Measurements from ENCODE around the gene SLC39A3.

The SLC39A3 gene

DNA sequence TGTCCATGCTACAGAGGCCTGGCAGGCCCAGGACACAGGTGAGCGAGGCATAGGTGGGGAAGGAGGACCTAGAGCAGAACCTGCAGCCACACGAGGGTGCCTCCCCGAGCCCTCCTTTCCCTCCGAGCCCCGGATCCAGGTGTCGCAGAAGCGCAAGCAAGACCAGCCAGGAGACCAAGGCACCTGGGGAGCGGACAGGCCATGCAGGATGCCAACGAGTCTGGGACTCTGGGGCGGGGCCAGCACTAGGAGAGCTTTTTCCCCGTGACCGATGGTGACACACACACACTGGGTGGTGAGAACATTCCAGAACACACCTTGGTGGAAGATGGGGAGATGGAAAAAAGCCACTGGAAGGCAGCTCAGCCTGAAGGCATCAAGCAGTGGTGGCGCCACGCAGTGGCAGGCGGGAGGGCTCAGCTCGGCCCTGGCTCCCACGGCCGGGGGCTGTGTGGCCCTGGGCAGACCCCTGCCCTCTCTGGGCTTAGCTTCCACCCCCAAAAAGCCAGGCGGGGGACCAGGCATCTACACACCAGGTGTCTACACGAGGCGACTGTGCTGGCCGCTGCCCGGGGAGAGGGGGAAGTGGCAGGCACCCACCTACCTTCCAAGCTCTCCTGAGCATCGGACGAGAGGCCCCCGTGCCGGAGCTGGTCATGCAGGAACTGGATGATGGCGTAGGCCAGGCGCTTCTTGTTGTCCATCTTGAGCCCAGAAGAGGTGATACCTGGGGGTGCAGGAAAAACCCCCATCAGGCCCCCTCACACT, 28.7 kb upstream of the SLC39A3 start:
- no peak for DNase-seq

DNA sequence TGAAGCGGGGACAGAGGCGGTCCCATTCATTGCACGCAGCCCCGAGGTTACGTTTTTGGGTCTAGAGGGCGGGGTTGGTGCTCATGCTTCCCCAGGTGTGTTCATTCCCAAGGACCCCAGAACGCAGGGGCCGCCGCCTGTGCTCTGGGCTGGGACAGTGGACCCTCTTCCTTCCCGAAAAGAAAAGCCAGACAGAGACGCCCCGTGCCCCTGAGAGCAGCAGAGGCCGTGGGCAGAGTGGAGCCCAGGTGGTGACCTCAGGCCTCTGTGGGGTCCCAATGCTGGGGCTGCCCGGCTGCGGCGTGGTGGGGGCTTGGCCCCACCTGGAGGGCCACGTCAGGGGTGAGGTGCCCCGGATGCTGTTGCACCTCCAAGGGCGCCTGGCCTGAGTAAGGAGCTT, 27.9 kb upstream of the SLC39A3 start:
- no peak for DNase-seq

DNA sequence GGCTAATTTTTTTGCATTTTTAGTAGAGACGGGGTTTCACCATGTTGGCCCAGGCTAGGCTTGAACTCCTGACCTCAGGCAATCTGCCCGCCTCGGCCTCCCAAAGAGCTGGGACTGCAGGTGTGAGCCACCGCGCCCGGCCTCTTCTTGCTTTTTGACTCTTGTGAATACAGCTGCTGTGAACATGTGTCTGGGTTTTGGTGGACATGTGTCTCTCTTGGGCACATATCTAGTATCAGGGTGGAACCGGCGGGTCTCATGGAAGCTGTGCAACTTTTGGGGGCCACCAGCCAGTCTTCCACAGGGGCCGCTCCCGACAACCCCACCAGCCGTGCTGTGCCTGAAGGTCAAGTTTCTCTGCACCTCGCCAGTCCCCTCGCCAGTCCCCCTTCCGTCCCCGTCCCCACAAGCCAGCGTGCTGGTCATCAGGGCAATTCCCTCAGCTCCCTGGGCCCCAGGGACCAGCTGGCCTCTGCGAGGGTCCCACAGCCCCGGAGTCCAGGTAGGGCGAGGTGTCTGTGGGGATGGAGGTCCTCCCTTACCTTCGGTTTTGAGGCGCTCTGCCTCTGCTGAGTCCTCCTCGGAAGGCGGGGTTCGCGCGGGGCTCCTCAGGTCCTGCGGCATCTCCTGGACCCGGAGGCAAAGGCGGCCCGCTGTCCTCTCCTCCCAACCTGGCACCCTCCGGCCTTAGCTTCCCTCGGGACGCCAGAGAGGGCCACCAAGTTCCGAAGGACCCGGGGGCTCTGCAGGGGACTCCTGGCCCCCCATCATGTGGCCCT, 27.0 kb upstream of the SLC39A3 start:
- no peak for DNase-seq

DNA sequence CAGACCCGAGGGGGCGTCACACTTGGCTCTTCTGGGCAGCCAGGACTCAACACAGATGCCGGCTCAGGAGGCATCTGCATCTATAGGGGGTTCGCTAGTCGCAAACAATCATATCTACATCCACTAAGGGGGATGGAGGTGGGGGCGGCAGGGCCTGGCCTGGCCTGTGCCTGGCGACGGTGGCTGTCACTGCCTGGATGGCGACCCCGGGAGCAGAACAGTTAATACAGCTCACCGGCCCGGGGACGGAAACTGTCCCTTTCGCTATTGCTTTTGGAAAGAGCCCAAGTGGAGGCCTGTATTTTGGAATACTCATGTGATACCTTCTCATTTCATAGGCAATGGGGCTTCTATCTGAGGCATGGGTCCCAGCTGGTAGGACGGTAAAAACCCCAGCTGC, 25.6 kb upstream of the SLC39A3 start:
- no peak for DNase-seq

DNA sequence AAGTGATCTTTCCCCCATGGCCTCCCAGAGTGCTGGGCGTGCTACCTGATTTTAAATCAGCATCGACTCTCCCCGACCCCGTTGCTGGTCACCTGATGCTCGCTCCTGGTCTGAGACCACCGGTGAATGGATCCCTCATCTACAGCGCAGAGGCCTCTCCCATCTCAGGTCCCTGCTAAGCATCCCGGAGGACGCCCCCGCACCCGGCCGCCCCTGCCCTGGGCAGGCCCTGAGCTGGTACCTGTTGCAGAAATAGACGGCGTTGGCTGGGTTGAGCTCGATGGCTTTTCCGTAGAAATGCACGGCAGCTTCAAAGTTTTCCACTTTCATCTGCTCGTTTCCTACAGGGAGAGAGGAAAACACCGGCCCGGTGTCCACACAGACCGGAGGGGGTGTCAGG, 25.1 kb upstream of the SLC39A3 start:
- DNase-seq: no peak

DNA sequence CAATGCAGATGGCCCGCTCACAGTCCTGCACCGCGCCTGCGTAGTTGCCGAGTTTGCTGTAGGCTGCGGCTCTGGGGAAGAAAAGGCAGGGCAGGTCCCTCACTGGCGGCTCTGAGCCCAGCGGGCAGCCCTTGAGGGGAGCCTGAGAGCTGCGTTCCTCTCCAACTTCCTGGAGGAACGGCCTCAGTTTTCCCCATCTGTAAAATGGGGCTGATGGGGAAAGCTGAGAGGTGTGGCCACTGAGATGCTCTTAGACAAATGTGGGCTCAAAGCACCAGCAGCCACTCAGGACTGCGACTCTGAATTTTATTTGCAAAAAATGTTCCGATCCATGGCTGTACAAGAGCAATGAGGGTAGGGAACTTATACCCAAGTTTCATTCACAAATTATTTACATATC, 23.9 kb upstream of the SLC39A3 start:
- no peak for DNase-seq

DNA sequence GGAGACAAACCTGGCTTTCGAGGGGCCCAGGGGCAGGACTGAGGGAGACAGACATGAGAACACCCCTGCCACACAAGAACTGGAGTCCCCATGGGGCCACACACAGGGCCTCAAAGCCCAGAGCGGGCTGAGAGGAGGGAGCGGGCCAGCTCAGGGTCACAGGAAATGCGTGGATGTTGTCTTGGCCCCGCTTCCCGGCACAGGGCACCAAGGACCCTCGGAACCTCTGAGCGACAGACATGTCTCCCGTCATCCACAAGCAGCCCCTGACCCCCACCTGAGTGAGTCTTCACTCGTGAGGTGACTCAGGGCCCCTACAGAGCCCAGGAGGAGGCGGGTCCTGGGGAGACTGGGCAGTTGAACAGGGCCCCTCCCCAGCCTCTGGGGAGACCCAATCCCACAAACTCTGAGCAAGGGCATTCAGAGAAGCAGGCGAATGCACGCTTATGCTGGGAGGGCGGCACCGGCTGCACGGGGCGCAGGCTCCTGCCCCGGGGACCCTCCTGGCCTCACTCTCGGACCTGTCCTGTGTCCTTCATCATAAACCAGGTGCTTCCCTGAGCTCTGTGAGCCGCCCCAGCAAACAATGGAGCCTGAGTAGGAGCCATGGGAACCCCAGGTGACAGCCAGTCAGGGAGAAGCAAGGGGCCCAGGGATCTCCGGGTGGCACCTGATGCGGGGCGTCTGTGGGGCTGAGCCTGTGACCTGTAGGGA, 23.1 kb upstream of the SLC39A3 start:
- no peak for DNase-seq

DNA sequence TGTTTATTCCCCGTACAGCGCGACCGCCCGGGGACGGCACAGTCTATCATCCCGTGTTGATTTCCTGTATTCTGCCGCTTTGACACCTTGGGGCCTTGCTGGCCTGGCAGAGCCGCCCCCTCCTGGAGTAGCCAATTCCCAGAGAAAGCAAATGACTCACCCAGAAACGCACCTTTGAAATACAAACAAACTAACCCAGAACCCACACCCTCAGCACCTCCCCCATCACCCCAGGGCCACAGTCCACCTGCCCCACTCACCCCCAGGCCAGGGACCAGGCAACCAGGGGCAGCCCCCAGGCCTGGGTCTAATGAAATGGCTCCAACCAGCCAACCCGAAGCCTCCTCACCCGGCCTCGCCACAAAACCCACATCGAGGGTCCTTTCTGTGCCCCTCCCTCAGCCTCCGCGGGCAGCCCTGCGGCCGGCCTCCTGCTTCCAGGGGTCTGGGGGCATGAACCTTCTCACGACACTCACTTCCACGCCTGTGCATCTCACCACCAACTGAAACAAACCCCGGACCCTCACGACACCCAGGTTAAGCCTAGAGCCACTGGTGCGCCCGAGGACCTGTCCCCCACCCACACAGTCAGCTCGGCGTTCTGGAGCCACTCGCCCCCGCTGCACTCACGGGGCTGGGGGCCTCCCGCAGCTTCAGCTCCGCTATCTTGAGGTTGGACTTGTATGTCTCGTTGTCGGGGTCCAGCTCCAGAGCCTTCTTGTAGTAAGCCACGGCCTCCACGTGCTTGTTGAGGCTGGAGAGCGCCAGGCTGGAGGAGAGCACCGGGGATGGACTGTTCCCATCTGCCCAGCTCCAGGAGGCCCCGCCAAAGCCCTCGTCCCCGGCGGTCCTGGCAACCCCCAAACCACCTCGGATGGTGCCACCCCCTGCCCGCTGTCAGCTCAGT, 22.3 kb upstream of the SLC39A3 start:
- no peak for DNase-seq

DNA sequence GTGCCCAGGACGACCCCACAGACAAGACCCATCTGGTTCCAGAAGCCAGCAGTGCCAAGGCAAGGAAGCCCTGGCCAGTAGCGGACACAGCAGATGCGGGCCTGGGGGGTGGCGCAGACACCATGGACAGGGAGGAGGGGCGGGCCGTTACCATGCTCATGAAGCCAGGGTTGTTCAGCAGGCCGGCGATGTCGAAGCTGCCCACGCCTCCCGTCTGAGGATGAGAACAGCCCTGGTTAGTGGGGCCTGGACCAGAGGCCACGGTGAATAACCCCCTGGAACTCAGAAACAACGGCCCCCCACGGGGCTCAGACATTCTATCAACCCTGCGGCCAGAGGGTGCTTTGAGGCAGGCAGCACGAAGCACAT, 21.5 kb upstream of the SLC39A3 start:
- no peak for DNase-seq

DNA sequence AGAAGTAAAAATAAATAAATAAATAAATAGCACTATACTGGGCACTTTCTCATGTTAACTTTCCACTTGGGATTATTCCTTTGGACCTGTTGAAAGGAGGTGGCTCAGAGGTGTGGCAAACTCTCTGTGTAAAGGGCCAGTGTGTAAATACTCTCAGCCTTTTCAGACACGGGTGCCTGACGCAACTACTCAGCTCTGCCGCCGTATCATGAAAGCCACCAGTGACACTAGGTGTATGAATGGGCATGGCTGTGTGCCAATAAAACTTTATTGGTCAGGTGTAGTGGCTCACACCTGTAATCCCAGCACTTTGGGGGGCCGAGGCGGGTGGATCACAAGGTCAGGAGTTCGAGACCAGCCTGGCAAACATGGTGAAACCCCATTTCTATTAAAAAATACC, 20.1 kb upstream of the SLC39A3 start:
- no peak for DNase-seq

DNA sequence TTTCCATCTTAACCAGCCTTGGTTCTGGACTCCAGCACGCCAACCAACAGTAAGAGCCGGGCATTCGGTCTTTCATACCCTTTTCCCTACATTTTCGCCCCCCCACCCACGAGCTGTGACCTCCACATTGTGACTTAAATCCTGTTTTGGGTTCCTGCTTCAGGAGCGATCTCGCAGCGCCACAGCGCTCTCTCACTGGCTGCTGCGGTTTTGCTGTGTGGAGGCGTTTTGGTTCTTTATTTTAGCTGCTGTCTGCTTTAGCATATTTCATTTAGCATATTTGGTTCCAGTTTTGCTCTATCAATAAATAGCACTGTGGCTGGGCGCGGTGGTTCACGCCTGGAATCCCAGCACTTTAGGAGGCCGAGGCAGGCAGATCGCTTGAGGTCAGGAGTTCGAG, 19.5 kb upstream of the SLC39A3 start:
- no peak for DNase-seq

DNA sequence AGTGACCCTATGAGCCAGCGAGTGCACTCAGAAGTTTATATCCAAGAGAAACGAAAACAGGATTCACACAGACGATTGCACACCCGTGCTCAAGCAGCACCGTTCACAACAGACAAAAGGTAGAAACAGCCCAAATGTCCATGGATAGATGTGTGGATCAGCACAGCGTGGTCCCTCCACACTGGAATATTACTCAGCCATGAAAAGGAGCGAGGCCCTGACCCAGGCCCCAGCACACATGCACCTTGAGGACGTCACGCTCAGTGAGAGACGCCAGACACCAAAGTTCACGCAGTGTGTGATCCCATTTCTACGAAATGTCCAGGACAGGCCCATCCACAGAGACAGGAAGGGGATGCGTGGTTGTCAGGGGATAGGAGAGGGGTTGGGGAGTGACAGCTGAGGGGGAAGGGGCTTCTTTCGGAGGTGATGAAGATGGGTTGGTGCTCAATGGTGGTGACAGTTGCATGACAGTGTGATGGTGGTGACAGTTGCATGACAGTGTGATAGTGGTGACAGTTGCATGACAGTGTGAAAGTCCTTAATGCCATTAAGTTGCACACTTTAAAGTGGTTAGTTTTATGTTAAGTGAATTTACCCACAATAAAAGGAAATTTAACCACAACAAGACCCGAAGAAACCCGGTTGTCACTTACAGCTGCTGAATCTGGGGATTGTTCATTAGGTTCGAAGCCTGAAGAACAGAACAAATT, 18.9 kb upstream of the SLC39A3 start:
- no peak for DNase-seq

DNA sequence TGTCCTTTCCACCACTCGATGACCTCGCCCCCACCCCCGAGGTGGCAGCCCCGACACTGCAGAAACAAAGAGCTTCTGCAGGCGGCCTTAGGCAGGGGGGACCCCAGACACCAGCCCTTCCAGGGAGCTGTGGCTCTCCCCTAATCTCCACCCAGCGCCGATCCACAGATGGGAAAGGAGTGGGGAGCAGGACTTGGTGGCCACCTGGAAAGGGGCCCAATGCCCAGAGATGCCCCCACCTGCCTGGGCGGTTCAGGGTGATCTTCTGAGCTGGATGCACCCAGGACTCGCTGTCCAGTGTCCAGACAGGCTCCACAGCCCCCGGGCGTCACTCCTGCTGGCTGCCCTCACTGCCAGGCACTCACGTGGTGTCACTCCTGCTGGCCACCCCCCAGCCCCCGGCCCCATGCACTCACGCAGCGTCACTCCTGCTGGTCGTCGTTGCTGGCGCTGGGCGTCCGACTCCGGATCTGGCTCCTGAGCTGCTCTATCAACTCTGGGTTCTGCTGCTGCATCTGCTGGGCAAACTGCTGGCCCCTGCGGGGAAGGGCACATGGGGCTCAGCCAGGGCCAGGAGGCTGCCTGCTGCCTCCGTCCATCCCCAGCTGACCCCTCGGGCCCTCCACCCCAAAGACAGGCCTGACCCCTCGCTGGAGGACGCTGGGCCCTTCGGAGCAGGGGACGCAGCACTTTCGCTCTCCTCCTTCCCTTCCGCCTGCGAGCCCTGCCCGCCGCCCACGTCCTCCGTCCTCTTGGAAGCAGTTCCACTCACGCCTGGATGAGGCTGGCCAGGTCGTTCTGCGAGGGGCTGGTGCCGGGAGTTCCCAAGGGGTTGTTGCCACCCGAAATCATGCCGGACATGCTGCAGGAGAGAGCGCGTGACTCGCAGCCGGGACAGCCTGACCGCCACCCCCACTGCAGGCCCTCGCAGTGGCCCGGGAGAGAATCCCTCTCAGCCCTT, 17.4 kb upstream of the SLC39A3 start:
- DNase-seq: no peak

DNA sequence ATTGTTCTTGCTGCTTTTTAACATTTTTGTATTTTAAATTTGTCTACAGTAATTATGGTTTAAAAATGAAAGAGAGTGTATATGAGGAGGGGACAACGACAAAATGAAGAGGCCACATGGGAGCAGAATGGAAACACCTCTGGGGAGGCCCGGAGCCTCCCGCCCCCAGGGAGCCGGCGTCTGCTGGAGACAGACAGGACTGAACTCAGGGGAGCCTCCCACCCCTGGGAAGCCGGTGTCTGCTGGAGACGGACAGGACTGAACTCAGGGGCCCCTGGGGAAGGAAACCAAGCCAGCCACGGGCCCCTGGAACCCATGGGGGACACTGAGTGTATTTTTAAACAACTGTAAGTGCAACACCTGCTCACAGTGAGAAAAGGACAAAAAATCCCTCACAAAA, 16.7 kb upstream of the SLC39A3 start:
- DNase-seq: no peak

DNA sequence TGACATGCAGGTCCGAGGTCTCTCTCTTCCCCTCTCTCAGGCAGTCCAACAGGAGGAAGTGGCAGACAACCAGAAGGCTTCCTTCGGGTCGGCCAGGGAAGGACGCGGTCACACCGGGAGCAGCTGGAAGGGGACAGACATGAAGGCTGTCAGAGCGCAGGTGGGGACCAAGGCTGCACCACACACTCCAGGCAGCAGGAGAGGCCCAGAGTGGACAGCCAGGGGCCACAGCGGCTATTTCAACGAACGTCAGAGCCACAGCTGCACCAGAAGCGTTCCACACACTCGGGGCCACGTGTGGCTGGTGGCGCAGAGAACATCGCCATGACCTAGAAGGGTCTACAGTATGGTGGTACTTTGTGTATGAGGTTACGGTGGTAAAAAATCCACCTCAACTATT, 16.0 kb upstream of the SLC39A3 start:
- DNase-seq: no peak

DNA sequence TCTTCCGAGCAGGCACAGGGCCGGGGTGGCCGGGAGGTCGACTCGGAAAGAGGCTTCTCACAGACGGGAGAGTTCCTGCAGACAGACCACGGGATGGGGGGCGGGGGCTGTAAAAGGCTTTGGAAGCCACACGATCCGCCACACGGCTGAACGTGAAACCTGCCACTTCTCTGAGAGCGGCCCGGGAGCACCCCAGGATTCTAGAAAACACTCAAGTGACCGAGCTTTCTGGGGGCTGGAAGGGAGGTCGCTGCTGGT, 15.6 kb upstream of the SLC39A3 start:
- no peak for DNase-seq

DNA sequence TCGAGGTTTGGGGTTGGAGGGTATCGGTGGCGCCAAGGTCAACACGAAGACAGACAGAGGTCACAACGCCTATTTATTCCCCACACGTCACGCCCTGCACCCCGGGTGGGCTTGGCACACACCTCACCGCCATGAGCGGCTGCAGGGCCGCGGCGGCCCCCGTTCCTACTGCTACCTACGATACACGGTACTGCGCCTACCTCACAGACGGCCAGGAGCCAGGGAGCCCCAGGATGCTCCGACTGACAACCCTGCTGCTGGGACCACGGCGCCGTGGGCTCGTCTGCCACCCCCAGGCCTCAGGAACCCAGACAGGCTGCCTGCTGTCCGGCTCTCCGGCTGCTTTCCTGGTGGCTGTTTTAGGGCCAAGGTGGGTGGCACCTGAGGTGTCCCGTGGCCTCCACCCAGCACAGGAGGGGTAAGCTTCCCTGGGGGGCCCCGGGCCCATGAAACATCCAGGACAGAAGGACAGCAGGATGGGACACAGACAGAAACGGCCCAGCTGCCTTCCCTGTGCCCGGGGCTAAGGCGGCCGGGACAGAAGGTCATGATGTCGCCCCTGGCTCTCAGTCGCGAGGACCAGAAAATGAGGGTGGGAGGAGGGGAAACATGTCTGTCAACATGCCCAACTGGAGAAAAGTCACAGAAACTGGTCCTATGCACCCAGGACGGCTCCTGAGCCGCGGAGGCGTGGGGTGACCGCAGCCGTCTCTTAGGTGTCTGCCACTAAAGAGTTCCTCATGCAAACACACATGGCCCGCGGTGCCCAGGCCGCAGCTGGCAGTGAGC, 15.0 kb upstream of the SLC39A3 start:
- DNase-seq: no peak

DNA sequence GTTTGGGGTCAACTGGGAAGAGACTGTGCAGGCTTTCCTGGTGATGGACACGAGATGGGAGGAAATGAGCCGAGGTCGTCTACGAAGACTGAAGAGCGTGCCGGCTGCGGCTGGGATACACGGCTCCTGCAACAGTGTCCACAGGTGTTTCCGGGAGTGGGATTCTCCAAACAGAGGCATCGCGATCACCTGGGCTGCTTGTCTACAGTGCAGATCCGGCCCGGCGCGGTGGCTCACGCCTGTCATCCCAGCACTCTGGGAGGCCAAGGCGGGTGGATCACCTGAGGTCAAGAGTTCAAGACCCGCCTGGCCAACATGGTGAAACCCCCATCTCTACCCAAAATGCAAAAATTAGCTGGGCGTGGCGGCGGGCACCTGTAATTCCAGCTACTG, 11.6 kb upstream of the SLC39A3 start:
- no peak for DNase-seq

DNA sequence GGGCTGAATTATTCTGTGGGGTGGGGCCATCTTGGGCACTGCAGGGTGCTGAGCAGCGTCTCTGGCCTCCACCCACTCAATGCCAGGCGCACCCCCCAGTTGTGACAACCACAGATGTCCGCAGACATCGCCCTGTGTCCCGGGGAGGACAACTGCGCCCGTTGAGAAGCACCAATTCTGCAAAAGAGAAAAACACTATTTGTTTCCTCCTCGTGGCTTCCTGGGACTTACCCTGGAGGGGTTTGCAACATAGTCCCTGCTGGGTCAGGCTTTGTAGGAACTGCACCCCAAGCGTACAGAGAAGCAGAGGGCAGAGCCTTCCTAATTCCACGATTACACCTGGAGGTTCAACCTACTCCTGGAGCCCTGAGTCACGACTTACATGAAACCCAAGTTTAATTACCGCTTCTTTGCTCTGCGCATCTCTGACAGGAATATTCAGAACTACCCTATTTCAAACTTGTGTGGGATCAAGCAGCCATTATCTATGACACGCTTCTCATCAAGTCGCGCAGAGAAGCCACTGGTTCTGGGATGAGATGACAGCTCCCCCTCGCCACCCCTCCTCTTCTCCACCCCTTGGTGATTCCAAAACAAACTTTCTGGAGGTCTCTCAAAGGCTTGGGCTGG, 11.1 kb upstream of the SLC39A3 start:
- DNase-seq: no peak

DNA sequence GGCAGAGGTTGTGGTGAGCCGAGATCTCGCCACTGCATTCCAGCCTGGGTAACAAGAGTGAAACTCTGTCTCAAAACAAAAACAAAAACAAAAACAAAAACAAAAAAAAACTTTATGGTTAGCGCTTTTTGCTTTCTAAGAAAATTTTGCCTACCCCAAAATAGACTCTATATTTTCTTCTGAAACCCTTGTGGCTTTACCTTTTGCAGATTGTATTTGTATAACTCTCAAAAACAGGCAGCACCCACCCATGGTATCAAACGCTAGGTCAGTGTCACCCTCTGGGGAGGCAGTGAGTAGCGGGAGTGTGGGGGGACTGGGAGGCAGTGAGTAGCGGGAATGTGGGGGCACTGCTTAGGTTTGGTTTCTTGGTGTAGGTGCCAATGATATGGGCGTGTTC, 7.5 kb upstream of the SLC39A3 start:
- no peak for DNase-seq
